Body of pancreas (tissue), 4 donors: Measurements from ENCODE around the gene BCAT1. TPM values are rescaled to one million over a fixed set of nuclear protein-coding genes. Genes with fewer than 3 reads are reported as not detected.

Experiments used
- ATAC-seq: fragments of 150-250 bp; one replicate; pipeline ENCODE4 v1.9.1; 2016
- DNase-seq, 4 donors: peaks; one replicate each; pipeline ENCODE4 v3.0.0-alpha.2; 2019
- H3K27ac ChIP-seq, 4 donors: fragments of 200-600 bp; sonication (generic); 1 replicate in 3 of 4; 2 replicates in 1 of 4; pipeline versions ENCODE4 v1.5.1 to v1.6.1; 2016 to 2019; ENCODE audit warnings: mild to moderate bottlenecking in 1 of 4, mixed read lengths in 1 of 4, moderate library complexity in 1 of 4
- H3K27me3 ChIP-seq, 2 donors: fragments of 200-600 bp; sonication (generic); one replicate each; pipeline ENCODE4 v1.6.0; 2016; ENCODE audit warnings: mild to moderate bottlenecking in 1 of 2
- H3K36me3 ChIP-seq, 2 donors: fragments of 200-600 bp; sonication (generic); replicated peaks in 1 of 2; 2 replicates each; pipeline ENCODE4 v1.5.1; 2016; ENCODE audit warnings: low read depth in 2 of 2; ENCODE audit not compliant: insufficient read depth in 1 of 2
- H3K4me1 ChIP-seq: fragments of 200-600 bp; sonication (generic); one replicate; pipeline ENCODE4 v1.6.0; 2016
- H3K4me3 ChIP-seq, 2 donors: fragments of 200-600 bp; sonication (generic); 1 replicate in 1 of 2; 2 replicates in 1 of 2; pipeline ENCODE4 v1.5.1; 2016 to 2019
- H3K9me3 ChIP-seq, 3 donors: fragments of 200-600 bp; sonication (generic); 1 replicate in 2 of 3; 2 replicates in 1 of 3; pipeline ENCODE4 v1.5.1; 2016
- CTCF ChIP-seq, 7 experiments: fragments of 450-650 bp in 4 of 7; fragments of 200-600 bp in 3 of 7; sonication (generic) in 3 of 7; IDR thresholded peaks; one replicate each; pipeline ENCODE4 v1.5.1; 2016 to 2019; ENCODE audit warnings: antibody characterized with exemption in 7 of 7
- POLR2A ChIP-seq, 3 donors: fragments of 450-650 bp; IDR thresholded peaks; one replicate each; pipeline ENCODE4 v1.6.1; 2016; ENCODE audit warnings: antibody characterized with exemption in 3 of 3, mild to moderate bottlenecking in 2 of 3
- whole genome bisulfite sequencing, 2 donors: methylation state at CpG; one replicate each; pipeline ENCODE4 v1.1.5; 2017; 5-methylcytosine and 5-hydroxymethylcytosine counted together
- intact Hi-C: fragments of 100-400 bp; cut with DNase I; formaldehyde crosslinking; loops from one replicate; pipeline ENCODE4 v1.15.1; 2023
- total RNA-seq, 2 donors: library from RNA; depleted of rRNA; stranded (reverse); fragments of >200 nt; gene quantifications; one replicate each; pipeline ENCODE4 v1.1.0, GENCODE V29; 2016

Gene BCAT1
- total RNA-seq, 2 donors from 2014 or later: 30.0 to 59.7 TPM

- TF ChIP-seq POLR2A (IDR thresholded peaks at IDR 0.05) (no peak), CTCF (IDR thresholded peaks at IDR 0.05) (no peak)
- Histone ChIP-seq H3K27ac (peak overlapping the region in 1 of 4 donors; percentile 12), H3K27me3 (no peaks in the 10 kb centered on the region), H3K36me3 (no peaks in the 10 kb centered on the region), H3K9me3 (no peaks in the 10 kb centered on the region), H3K4me3 (no peak overlapping the region), H3K4me1 (peaks cover 44% of the 10 kb centered on the region)
- intact Hi-C loops: no loop called here
- no peak for DNase-seq
- WGBS, 2 donors: 45 to 53% methylated on average over 3 of the region's 3 CpGs
- no peak for ATAC-seq
These were observed 54.0 kb downstream of the BCAT1 start for GRCh38 chr12:24894879-24895278.

DNA sequence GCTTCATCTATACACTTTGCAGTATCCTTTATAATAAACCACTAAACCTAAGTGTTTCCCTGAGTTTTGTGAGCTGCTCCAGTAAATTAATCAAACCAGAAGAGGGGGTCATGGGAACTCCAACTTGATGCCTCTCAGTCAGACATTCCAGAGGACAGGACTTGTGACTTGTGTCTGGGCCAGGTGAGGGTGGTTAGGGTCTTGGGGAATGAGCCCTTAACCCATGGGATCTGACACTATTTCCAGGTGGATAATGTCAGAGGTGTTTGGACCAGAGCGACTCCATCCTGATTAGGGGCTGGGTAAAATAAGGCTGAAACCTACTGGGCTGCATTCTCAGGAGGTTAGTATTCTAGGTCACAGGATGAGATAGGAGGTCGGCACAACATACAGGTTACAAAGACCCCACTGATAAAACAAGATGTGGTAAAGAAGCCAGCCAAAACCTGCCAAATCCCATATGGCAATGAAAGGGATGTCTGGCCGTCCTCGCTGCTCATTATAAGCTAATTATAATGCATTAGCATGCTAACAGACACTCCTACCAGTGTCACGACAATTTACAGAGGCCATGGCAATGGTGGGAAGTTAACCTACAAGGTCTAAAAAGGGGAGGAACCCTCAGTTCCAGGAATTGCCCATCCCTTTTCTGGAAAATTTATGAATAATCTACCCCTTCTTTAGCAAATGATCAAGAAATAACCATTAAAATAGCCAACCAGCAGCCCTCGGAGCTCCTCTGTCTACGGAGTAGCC lies 58.7 kb downstream of the BCAT1 start:
- intact Hi-C loops: no loop called here
- H3K36me3 ChIP-seq: no peaks in the 10 kb centered on the region
- TF ChIP-seq POLR2A (IDR thresholded peaks at IDR 0.05): no peak
- TF ChIP-seq CTCF (IDR thresholded peaks at IDR 0.05): no peak
- H3K9me3 ChIP-seq: no peaks in the 10 kb centered on the region
- DNase-seq (no peak), ATAC-seq (no peak)
- WGBS, 2 donors: 89% methylated on average over 7 of the region's 7 CpGs
- H3K4me3 ChIP-seq: no peak overlapping the region
- H3K27ac ChIP-seq: peak overlapping the region in 2 of 4 donors; percentile 43 to 65
- no peaks in the 10 kb centered on the region for H3K27me3 ChIP-seq
- peaks cover 46% of the 10 kb centered on the region for H3K4me1 ChIP-seq

DNA sequence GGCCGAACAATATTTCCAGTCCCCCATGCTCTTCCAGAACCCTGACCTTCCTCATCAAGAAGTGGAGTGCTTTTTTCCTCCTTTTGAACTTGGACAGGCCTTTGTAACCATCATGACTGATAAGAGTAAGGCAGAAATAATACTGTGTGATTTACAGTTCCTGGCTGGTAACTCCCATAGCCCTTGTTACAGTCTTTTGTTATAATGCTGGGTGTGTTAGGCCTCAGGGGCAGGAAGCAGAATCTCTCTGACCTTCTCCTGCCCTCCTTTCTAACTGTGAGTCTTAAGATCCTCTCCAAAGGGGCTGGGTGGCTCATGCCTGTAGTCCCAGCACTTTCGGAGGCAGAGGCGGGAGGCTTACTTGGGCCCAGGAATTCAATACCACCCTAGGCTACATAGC lies 59.5 kb downstream of the BCAT1 start:
- intact Hi-C loops: no loop called here
- WGBS, 2 donors: 70 to 86% methylated on average over 3 of the region's 3 CpGs
- peak overlapping the region; percentile 4 to 65 (median 39) for H3K27ac ChIP-seq
- no peaks in the 10 kb centered on the region for H3K27me3 ChIP-seq
- ATAC-seq (no peak), DNase-seq (no peak)
- H3K9me3 ChIP-seq: no peaks in the 10 kb centered on the region
- no peak overlapping the region for H3K4me3 ChIP-seq
- TF ChIP-seq POLR2A (IDR thresholded peaks at IDR 0.05) (no peak), CTCF (IDR thresholded peaks at IDR 0.05) (no peak)
- no peaks in the 10 kb centered on the region for H3K36me3 ChIP-seq
- H3K4me1 ChIP-seq: peaks cover 38% of the 10 kb centered on the region

GRCh38 chr12:24888813-24889212 lies 60.1 kb downstream of the BCAT1 start:
- intact Hi-C loops: no loop called here
- WGBS, 2 donors: 63 to 66% methylated on average over 5 of the region's 5 CpGs

More at GRCh38 chr12:24888813-24889212, 60.1 kb downstream of the BCAT1 start:
- Histone ChIP-seq H3K9me3 (no peaks in the 10 kb centered on the region), H3K4me3 (no peak overlapping the region), H3K27me3 (no peaks in the 10 kb centered on the region), H3K36me3 (no peaks in the 10 kb centered on the region), H3K27ac (peak overlapping the region; percentile 4 to 65 (median 39)), H3K4me1 (peaks cover 38% of the 10 kb centered on the region)
- DNase-seq: no peak
- TF ChIP-seq POLR2A (IDR thresholded peaks at IDR 0.05) (no peak), CTCF (IDR thresholded peaks at IDR 0.05) (no peak)
- peak; percentile 47 for ATAC-seq
